IPS-18a (cell line): ENCODE data around the gene USH1C.

Experiments
- H3K27ac ChIP-seq: one replicate; pipeline ENCODE4 v1.5.1; 2013; ENCODE audit warnings: low read length
- H3K27me3 ChIP-seq: one replicate; pipeline ENCODE4 v1.6.1; 2013; ENCODE audit warnings: mild to moderate bottlenecking, low read length; ENCODE audit not compliant: control insufficient read depth, insufficient read depth
- H3K36me3 ChIP-seq: one replicate; pipeline ENCODE4 v1.6.1; 2013; ENCODE audit warnings: low read depth, low read length; ENCODE audit not compliant: control insufficient read depth
- H3K4me1 ChIP-seq: one replicate; pipeline ENCODE4 v1.6.1; 2013; ENCODE audit warnings: low read depth, low read length; ENCODE audit not compliant: control insufficient read depth
- H3K4me3 ChIP-seq: one replicate; pipeline ENCODE4 v1.5.1; 2013; ENCODE audit warnings: low read length
- H3K9ac ChIP-seq: one replicate; pipeline ENCODE4 v1.6.1; 2013; ENCODE audit warnings: mild to moderate bottlenecking, low read length, moderate library complexity
- H3K9me3 ChIP-seq: one replicate; pipeline ENCODE4 v1.6.1; 2013; ENCODE audit warnings: low read depth, low read length; ENCODE audit not compliant: control insufficient read depth

The USH1C gene

GRCh38 chr11:17518366-17518765 is 25.9 kb downstream of the USH1C start:
- Histone ChIP-seq H3K27me3 (no peaks in the 10 kb centered on the region), H3K4me1 (peaks cover 8% of the 10 kb centered on the region), H3K27ac (no peak overlapping the region), H3K9me3 (no peaks in the 10 kb centered on the region), H3K9ac (no peak overlapping the region), H3K4me3 (no peak overlapping the region), H3K36me3 (no peaks in the 10 kb centered on the region)

GRCh38 chr11:17517186-17517585 is 27.0 kb downstream of the USH1C start:
- no peaks in the 10 kb centered on the region for H3K9me3 ChIP-seq
- no peak overlapping the region for H3K4me3 ChIP-seq
- peaks cover 8% of the 10 kb centered on the region for H3K4me1 ChIP-seq
- no peak overlapping the region for H3K9ac ChIP-seq
- H3K27me3 ChIP-seq = no peaks in the 10 kb centered on the region
- no peak overlapping the region for H3K27ac ChIP-seq
- no peaks in the 10 kb centered on the region for H3K36me3 ChIP-seq

GRCh38 chr11:17516551-17517150 is 27.6 kb downstream of the USH1C start:
- Histone ChIP-seq H3K36me3 (no peaks in the 10 kb centered on the region), H3K4me1 (peaks cover 8% of the 10 kb centered on the region), H3K9me3 (no peaks in the 10 kb centered on the region), H3K4me3 (no peak overlapping the region), H3K9ac (no peak overlapping the region), H3K27ac (no peak overlapping the region), H3K27me3 (no peaks in the 10 kb centered on the region)

GRCh38 chr11:17515443-17516176 is 28.6 kb downstream of the USH1C start:
- Histone ChIP-seq H3K9ac (no peak overlapping the region), H3K4me3 (no peak overlapping the region), H3K27me3 (no peaks in the 10 kb centered on the region), H3K9me3 (no peaks in the 10 kb centered on the region), H3K27ac (no peak overlapping the region), H3K36me3 (no peaks in the 10 kb centered on the region), H3K4me1 (peaks cover 8% of the 10 kb centered on the region)

- Histone ChIP-seq H3K9me3 (no peaks in the 10 kb centered on the region), H3K27me3 (no peaks in the 10 kb centered on the region), H3K36me3 (no peaks in the 10 kb centered on the region), H3K4me3 (no peak overlapping the region), H3K27ac (no peak overlapping the region), H3K4me1 (peaks cover 6% of the 10 kb centered on the region), H3K9ac (no peak overlapping the region)
These were observed 29.7 kb downstream of the USH1C start for GRCh38 chr11:17514476-17514875.

GRCh38 chr11:17513853-17514252 is 30.4 kb downstream of the USH1C start:
- Histone ChIP-seq H3K9me3 (no peaks in the 10 kb centered on the region), H3K27me3 (no peaks in the 10 kb centered on the region), H3K4me1 (no peaks in the 10 kb centered on the region), H3K9ac (no peak overlapping the region), H3K4me3 (no peak overlapping the region), H3K27ac (no peak overlapping the region), H3K36me3 (no peaks in the 10 kb centered on the region)

GRCh38 chr11:17512101-17512500 is 32.1 kb downstream of the USH1C start:
- no peaks in the 10 kb centered on the region for H3K27me3 ChIP-seq
- H3K9me3 ChIP-seq = no peaks in the 10 kb centered on the region
- no peak overlapping the region for H3K4me3 ChIP-seq

GRCh38 chr11:17511571-17511970 is 32.6 kb downstream of the USH1C start:
- H3K4me3 ChIP-seq = no peak overlapping the region
- no peaks in the 10 kb centered on the region for H3K9me3 ChIP-seq
- no peak overlapping the region for H3K9ac ChIP-seq
- no peaks in the 10 kb centered on the region for H3K27me3 ChIP-seq
- no peaks in the 10 kb centered on the region for H3K36me3 ChIP-seq
- H3K4me1 ChIP-seq = no peaks in the 10 kb centered on the region
- H3K27ac ChIP-seq = no peak overlapping the region

More at GRCh38 chr11:17512101-17512500, 32.1 kb downstream of the USH1C start:
- no peak overlapping the region for H3K9ac ChIP-seq
- H3K36me3 ChIP-seq = no peaks in the 10 kb centered on the region
- H3K4me1 ChIP-seq = no peaks in the 10 kb centered on the region
- H3K27ac ChIP-seq = no peak overlapping the region

- Histone ChIP-seq H3K36me3 (no peaks in the 10 kb centered on the region), H3K4me1 (no peaks in the 10 kb centered on the region), H3K27me3 (no peaks in the 10 kb centered on the region), H3K27ac (no peak overlapping the region), H3K9ac (no peak overlapping the region), H3K9me3 (no peaks in the 10 kb centered on the region), H3K4me3 (no peak overlapping the region)
These were observed 33.6 kb downstream of the USH1C start for GRCh38 chr11:17510507-17511206.

- Histone ChIP-seq H3K27me3 (no peaks in the 10 kb centered on the region), H3K9me3 (no peaks in the 10 kb centered on the region), H3K27ac (no peak overlapping the region), H3K9ac (no peak overlapping the region), H3K4me3 (no peak overlapping the region), H3K4me1 (no peaks in the 10 kb centered on the region), H3K36me3 (no peaks in the 10 kb centered on the region)
These were observed 35.4 kb downstream of the USH1C start for GRCh38 chr11:17508791-17509190.

- no peaks in the 10 kb centered on the region for H3K4me1 ChIP-seq
- no peaks in the 10 kb centered on the region for H3K9me3 ChIP-seq
- H3K27ac ChIP-seq = no peak overlapping the region
- no peak overlapping the region for H3K9ac ChIP-seq
- no peaks in the 10 kb centered on the region for H3K36me3 ChIP-seq
- H3K4me3 ChIP-seq = no peak overlapping the region
- no peaks in the 10 kb centered on the region for H3K27me3 ChIP-seq
These were observed 35.9 kb downstream of the USH1C start for GRCh38 chr11:17508306-17508705.
